Omental fat pad (tissue), 4 donors: ENCODE measurements around the gene NUMA1. TPM values are rescaled to one million over a fixed set of nuclear protein-coding genes. Genes with fewer than 3 reads are reported as not detected.

Experiments
- ATAC-seq: fragments of 150-250 bp; one replicate; pipeline ENCODE4 v1.9.1; 2016; ENCODE audit warnings: mild to moderate bottlenecking, moderate library complexity; ENCODE audit not compliant: low FRiP score
- DNase-seq: peaks from one replicate; pipeline ENCODE4 v3.0.0-alpha.2; 2019; ENCODE audit warnings: low spot score
- total RNA-seq, 4 donors: library from RNA; depleted of rRNA; stranded (reverse); fragments of >200 nt; gene quantifications; one replicate each; pipeline ENCODE4 v1.1.0, GENCODE V29; 2016
- TF ChIP-seq, protein P1 (sequence below), 3 donors: fragments of 450-650 bp; IDR thresholded peaks; one replicate each; pipeline ENCODE4 v1.5.1; 2016 to 2017; ENCODE audit warnings: antibody characterized with exemption in 3 of 3, mild to moderate bottlenecking in 3 of 3, moderate library complexity in 2 of 3

The NUMA1 gene
- total RNA-seq, 4 donors from 2014 or later: 113 to 270 (median 159) TPM

DNA sequence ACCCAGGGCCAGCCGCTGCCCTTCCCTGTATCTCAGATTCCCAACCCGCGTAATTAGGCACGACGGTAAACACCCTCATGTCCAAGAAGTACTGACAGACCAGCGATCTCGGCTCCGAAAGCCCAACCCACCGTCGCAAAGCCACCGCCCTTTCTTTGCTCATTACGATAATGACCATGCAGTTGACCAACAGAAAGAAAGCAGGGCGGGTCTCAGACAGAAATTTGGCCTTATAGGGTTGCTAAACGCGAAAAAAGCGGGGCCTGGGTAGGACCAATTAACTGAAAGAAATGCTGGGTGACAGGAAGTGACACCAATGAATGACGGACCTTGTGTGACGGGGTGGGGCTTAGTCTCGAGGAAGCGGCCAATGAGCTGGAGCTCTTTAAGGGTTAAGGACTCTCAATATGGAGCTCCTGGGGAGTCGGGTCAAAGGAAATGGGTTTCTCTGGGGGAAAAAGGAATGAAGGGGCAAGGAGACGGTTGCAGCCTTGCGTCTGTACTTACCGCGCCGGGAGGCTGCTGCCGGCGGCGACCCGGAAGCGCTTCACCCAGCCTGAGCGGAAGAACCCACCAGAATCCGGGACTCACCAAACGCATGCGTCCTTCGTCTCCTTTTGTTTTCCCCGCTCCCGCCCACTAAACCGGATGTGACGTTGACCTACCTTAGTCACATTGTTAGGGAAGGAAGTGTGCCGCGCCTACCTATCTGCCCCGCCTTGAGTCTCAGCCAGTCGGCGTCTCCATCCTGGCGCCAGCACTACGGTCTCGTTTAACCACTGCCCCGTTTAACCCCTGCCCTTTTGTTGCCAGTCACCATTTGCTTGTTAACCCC lies 32.0 kb upstream of the NUMA1 start, which contains the start of gene ANAPC15:
TSS of gene ANAPC15 (minus strand) at position 553 of the 835 bp plus-strand sequence. CDS start 1,419 bp downstream, outside the sequence.
- ATAC-seq (peak; percentile 94), DNase-seq (peak; percentile 99)
- TF ChIP-seq, protein P1, sequence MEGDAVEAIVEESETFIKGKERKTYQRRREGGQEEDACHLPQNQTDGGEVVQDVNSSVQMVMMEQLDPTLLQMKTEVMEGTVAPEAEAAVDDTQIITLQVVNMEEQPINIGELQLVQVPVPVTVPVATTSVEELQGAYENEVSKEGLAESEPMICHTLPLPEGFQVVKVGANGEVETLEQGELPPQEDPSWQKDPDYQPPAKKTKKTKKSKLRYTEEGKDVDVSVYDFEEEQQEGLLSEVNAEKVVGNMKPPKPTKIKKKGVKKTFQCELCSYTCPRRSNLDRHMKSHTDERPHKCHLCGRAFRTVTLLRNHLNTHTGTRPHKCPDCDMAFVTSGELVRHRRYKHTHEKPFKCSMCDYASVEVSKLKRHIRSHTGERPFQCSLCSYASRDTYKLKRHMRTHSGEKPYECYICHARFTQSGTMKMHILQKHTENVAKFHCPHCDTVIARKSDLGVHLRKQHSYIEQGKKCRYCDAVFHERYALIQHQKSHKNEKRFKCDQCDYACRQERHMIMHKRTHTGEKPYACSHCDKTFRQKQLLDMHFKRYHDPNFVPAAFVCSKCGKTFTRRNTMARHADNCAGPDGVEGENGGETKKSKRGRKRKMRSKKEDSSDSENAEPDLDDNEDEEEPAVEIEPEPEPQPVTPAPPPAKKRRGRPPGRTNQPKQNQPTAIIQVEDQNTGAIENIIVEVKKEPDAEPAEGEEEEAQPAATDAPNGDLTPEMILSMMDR (IDR thresholded peaks at IDR 0.05): no peak

DNA sequence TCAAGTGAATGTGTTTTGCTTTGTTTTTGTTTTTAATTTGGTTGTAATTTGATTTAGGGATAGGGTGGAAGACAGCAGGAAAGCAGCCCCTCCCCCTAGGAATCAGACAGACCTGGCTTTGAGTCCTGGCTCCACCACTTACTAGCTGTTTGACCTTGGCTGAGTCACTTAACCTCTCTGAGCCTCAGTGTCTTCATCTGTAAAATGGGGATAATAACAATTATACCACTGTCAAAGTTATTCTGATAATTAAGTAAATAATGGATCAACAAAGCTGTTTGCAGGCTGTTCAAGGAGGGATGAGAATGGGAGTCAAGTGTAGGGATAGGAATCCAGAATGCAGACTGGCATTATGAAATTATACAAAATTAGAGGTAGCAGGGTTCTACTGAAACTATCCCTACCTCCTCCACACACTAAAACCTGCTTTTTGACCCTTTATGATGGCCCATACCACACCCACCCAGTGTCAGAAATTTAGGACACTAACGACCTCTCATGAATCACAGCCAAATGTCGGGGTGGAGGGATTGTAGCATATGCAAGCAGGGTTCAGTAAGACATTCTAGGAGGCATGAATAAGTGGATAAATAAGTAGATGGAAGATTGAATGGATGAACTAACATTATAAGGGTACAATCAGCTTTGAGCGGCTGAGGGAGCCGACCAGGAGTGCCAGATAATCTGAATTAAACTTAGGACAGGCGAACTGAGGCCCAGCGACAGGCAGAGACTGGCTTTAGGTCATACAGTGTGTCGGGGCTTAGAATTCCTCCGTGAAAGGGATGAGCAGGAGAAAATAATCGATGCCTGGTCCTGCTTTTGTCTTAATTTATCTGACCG lies 31.2 kb upstream of the NUMA1 start:
- peak; percentile 1 for ATAC-seq
- no peak for DNase-seq
- TF ChIP-seq, protein P1 (IDR thresholded peaks at IDR 0.05): no peak

DNA sequence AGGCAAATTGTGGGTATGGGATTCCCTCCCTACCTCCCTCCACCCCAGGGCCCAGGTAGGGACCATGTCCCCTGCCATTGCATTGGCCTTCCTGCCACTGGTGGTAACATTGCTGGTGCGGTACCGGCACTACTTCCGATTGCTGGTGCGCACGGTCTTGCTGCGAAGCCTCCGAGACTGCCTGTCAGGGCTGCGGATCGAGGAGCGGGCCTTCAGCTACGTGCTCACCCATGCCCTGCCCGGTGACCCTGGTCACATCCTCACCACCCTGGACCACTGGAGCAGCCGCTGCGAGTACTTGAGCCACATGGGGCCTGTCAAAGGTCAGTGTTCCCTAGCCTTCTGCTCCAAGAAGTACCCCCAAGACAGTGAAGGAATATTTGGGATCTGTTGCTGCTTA lies 25.5 kb upstream of the NUMA1 start, which contains the start of gene TOMT:
TSS of gene TOMT (plus strand) at position 37 of the 400 bp plus-strand sequence. CDS start at position 65, 28 bp downstream.
- no peak for DNase-seq
- TF ChIP-seq, protein P1 (IDR thresholded peaks at IDR 0.05): no peak
- no peak for ATAC-seq

DNA sequence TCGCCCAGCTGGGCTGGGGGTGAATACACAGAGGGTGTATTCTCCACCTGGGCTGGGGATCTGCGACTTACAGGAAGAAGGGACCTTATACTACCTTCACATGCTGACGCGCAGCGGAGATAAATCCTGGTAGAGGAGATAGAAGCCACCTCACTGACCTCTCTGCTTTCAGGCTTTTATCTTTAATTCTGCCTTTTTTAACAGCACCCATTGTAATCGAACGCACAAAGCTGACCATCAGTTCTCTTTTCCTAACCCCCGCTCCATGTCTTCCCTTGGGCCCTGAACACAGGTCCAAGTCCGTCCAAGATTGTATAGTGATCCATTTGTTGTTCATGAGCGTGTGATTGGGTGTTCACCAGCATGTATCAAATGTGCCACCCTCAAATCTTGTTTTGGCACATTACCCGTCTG lies 23.4 kb upstream of the NUMA1 start:
- TF ChIP-seq, protein P1 (IDR thresholded peaks at IDR 0.05): no peak
- DNase-seq (no peak), ATAC-seq (no peak)

DNA sequence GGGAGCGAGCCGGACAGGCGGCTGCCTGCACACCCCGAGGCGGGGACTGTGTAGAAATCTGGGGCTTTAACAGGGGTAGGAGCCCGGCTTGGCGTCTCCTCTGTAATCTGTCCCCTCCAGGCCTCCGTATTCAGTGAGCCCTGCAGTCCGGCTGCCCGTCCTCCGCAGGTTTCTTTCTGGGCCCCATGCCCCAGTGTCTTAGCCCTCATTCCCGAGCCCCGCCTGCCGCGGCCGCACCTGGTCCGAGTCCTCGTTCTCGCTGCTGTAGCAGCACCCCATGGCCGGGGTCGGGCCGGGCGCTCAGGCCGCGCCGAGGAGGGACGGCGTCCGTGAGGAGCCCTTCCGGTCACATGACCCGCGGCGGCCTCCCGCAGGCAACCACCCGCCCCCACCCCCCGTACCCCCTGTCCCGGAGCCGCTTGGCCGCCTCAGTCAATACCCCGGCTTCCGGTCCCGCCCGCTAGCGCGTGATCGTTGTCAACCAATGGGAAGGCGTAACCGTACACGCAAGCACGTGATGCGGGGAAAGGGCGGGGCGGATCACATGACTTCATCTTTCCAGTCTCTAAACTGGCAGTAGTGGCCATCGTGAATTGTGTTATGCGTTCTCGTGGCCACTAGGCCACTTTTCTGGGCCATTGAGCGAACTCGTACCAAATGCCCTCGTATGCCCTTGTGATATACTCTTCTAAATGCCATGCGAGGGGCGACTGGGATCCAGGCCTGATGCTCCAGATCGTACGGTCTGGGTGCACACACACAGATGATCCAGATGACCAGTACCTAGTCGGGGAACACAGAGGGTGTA lies 22.8 kb upstream of the NUMA1 start, which contains the start of gene LAMTOR1:
TSS of gene LAMTOR1 (minus strand) at position 352 of the 808 bp plus-strand sequence. CDS start at position 279, 73 bp downstream.
- TF ChIP-seq, protein P1 (IDR thresholded peaks at IDR 0.05): peak in 1 of 3 donors; percentile 62
- ATAC-seq (peak; percentile 99), DNase-seq (peak; percentile 99)

DNA sequence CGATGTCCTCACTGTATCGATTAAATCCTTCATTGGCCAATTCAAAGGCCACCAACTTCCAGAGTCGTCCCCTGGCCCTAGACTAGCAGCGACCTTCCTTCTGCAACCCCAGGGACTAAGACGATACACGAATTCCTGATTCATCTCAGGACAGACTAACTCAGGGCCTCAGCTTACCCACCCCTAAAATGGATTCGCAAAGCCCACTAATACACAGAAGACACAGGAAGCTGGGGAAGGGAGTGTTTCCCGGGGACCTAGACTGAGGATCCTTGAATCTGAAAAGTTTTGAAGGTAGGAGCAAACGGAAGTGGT lies 22.2 kb upstream of the NUMA1 start:
- ATAC-seq: no peak
- TF ChIP-seq, protein P1 (IDR thresholded peaks at IDR 0.05): no peak
- no peak for DNase-seq
